GM21447 (cell line): ENCODE measurements around the gene CAPN2.

Experiments
- ATAC-seq: cut with Tn5 transposase; IDR thresholded peaks from one replicate; pipeline ENCODE4 v1.9.1; 2021; ENCODE audit not compliant: unreplicated experiment

The CAPN2 gene

DNA sequence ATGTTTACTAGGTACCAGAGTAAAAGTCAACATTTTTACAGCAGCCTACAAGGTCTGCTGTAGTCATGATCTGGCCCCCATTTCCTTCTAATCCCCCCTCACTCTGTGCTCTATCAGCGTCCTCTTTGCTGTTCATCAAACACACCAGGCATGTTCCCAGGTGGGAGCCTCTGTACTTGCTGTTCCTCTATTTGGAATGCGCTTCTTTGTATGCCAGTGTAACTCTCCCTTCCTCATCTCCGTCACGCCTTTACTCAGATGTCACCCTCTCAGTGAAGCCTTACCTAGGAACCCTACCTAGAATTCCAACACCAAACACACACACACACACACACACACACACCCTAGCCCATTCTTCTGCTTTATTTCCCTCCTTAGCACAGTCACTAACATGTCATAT lies 112.4 kb downstream of the CAPN2 start:
- no peak for ATAC-seq
